Fibroblast of gingiva (primary cell): ENCODE results near the gene TMEM176B.

ENCODE experiments used
- DNase-seq: peaks from one replicate; pipeline ENCODE4 v3.0.0-alpha.2; 2011; ENCODE audit warnings: low read depth

The TMEM176B gene

GRCh38 chr7:150799741-150800580 lies at the start of gene TMEM176B:
TSS of gene TMEM176B (minus strand) at chr7:150800364. CDS start at chr7:150796569, 3,795 bp downstream.
- DNase-seq = no peak

- no peak for DNase-seq
These were observed 49.1 kb upstream of the TMEM176B start for GRCh38 chr7:150849204-150849775.

DNA sequence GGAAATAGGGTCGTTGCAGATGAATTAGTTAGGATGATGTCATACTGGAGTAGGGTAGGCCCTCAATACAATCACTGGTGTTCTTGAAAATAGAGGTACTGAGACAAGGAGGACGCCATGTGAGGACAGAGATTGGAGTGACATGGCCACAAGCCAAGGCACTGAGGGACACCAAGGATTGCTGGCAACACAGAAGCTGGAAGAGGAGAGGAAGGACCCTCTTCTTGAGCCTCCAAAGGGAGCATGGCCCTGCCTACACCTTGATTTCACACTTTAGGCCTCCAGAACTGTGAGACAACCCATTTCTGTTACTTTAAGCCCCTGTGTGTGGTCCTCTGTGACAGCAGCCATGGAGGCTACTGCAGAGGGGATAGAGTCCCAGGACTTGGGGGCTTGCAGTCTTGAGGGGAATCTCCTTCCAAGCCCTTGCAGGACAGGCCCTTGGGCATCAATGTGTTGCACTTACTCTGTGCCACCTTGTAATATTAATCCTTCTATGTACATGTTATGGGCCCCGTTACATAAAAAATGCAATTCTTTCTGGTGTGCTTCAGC lies 48.5 kb upstream of the TMEM176B start:
- no peak for DNase-seq

- DNase-seq = no peak
These were observed 47.9 kb upstream of the TMEM176B start for GRCh38 chr7:150848111-150848510.

DNA sequence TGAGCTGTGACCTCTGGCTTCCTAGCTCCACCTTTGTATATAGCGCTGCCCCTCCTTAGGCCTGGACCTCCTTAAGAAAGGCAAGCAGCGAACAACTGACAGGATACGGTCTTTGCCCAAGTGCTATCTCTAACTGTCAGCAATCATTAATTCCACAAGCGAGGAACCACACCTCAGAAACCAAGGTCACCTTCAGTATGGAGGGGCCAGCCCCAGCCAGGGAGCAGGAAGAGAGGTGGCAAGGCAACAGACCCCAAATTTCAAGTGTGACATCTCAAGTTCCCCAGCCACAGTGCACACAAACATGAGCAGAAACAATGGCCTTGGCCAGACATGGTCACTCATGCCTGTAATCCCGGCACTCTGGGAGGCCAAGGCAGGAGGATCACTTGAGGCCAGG lies 47.4 kb upstream of the TMEM176B start:
- no peak for DNase-seq

GRCh38 chr7:150846291-150847115 lies 46.3 kb upstream of the TMEM176B start:
- DNase-seq = no peak

DNA sequence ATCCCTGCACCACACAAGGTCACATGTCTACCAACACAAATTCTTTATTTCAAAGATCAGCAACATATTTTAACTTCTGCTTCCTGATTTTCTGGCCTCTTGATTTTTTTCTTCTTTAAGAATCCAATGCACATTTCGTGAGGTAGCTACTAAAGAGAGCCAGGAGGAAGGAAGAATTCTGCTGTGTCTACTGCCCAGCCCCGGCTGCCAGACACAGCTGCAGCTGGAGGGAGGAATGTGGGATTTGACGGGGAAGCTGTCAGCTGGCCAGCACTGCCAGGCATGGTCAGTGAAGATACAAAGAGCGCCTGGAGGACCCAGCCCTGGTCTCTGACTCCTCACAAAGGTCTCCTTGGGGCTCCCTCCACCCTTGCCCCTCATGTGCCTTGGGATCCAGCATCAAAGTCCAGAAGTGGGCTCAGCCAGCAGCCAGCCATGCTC lies 45.3 kb upstream of the TMEM176B start:
- DNase-seq = no peak

DNA sequence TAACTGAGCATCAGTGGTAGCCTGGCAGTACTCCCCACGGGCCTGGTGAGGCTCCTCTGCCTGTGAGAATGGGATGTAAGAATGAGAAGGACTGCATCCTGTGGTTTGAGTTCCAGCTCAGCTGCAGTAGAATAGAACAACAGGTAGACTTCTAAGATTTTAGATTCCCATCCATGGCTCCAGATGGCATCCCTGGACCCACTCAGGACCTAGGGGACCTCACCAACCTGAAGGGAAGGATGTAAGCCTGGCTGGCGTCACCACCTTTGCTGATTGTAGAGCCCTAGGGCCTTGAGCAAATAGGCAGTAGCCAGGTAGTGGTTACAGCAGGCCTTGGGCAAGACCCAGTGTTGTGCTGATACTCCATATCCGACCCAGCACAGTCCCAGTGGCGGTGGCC lies 42.6 kb upstream of the TMEM176B start:
- no peak for DNase-seq

DNA sequence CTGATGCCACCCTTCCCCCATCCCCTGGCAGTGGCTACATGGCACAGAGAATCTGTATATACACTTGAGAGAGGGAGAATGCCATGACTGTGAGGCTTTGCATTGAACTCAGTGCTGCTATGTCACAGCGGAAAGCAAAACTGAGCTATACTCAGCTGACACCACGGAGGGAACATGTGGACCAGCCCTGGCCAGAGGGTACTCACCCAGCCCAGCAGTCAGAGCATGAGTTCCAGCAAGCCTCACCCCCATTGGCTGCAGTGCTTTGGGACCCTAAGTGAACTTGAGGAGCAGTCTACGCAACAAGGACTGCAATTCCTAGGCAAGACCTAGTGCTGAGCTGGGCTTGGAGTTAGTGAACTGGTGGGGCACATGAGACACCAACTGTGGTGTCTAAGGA lies 41.9 kb upstream of the TMEM176B start:
- DNase-seq = no peak

DNA sequence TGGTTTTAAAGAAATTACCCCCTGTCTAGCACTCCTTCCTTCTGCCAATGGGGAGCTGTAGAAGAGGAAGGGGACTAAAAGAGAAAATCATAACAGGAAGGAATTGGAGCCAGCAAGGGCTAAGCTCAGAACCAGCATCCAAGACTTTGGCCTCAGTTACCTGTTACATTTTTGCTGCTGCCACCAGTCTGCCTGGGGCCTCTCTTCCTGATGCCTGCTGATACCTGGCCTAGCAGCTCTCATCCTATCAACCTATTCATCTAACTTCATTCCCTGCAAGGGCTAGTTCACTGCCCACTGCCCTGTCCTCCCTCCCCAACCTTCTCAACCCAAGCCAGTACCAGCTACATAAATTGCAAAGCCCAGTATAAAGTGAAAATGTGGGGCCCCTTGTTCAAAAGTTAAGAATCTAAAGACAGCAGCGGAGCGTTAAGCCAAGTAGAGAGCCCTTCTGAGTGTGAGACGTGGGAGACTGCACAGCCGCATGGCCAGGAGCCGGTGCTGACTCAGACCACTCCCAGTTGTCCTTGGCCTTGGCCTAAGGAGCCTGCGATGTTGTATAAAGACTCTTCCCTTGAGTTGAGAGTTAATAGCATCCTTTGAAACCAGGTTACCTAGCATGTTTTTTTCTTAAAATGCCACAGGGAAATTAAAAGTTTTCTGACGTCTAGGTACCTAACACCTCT lies 38.9 kb upstream of the TMEM176B start:
- DNase-seq = no peak

DNA sequence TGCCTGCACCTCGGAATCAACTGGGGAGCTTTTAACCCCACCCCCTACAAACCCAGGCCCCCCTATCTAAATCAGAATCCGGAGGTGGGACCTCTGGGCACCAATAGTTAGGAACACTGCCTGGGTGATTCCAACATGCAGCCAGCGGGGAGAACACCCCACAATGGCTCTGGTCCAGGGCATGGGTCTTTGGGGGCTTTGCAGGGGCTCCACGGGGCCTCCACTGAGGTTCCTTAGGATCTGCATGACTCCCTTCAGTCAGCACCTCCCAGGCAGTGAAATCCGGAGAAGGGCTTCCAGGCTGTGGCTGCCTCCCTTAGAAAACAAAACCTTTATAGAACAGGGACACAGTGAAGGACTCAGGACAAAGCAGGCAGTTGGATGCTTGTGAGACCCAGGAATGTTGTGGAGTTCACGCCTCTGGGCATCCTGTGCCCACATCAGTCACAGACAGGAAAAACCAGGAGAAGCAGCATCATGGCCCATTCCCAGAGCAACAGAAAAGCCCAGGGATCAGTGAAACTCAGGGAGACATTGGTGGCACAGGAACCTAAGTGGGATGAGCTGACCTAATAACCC lies 35.6 kb upstream of the TMEM176B start:
- no peak for DNase-seq

GRCh38 chr7:150835019-150835418 lies 34.9 kb upstream of the TMEM176B start:
- no peak for DNase-seq

GRCh38 chr7:150831851-150832250 lies 31.7 kb upstream of the TMEM176B start:
- no peak for DNase-seq

DNA sequence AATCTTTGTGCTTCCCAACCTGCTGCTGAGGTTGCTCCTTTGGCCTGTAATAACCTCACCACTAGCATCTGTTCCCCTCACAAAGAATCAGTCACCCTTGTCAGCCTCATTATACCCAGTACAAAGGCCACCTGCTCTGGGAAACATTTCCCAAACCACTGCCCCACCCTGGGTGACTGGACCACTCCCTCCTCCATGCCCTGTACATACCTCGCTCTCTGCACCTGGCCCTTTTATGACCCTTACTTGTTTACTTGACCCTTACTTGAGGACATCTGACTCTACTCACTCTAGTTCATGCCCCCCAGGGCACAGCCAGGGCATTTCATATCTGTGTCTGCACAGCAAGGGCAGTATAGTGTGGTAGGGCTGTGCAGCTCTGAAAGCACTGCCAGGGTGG lies 30.8 kb upstream of the TMEM176B start:
- no peak for DNase-seq

DNA sequence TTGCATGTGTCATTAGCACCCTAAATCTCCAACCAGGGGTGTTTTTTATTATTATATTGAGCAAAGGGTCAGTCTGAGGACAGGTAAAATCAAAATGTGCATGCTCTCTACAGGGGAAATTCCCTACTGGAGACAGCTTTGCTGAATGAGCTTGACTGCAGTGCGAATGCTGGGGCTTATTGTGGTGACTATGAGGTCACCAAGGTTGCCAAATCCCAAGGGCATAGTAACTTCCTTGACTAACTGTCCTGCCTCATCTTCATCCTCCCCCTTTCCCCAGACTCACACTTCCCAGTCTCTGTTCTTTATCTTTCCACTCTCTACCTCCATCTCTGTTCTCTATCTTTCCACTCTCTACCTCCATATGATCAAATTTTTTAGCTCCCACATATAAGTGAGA lies 29.3 kb upstream of the TMEM176B start:
- no peak for DNase-seq

DNA sequence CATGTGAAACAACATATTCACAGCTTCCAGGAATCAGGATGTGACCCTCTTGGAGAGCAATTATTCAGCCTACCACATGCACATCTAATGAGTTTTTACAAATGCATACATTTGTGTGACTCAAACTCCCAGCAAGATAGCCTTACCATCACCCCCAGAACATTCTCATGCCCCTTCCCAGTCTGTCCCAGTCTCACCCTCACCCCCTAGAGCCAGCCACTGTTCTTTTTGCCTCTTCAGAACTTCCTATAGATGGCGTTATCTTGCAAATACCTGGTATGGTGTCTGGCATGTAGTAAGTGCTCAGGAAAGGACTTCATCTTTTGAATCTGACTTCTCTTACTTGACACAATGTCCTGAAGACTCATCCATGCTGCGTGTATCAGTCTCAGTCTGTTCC lies 28.2 kb upstream of the TMEM176B start:
- no peak for DNase-seq

GRCh38 chr7:150826061-150826849 lies 26.1 kb upstream of the TMEM176B start:
- no peak for DNase-seq

GRCh38 chr7:150824379-150825177 lies 24.4 kb upstream of the TMEM176B start:
- DNase-seq = no peak

GRCh38 chr7:150823484-150824126 lies 23.4 kb upstream of the TMEM176B start:
- no peak for DNase-seq
